HepG2 (cell line): ENCODE measurements around the gene CDCP2. TPM values are rescaled to one million over a fixed set of nuclear protein-coding genes. Genes with fewer than 3 reads are reported as not detected.

Source experiments
- HINFP ChIP-seq: sonication (generic); formaldehyde crosslinking; IDR thresholded peaks from 2 replicates; pipeline ENCODE4 v1.4.0; 2020; ENCODE audit warnings: low read depth, mild to moderate bottlenecking, missing genetic modification reagents
- MEIS2 ChIP-seq: sonication (generic); formaldehyde crosslinking; IDR thresholded peaks from 2 replicates; pipeline ENCODE4 v1.9.0; 2021; ENCODE audit warnings: mild to moderate bottlenecking, missing genetic modification reagents
- ZKSCAN8 ChIP-seq: IDR thresholded peaks from 2 replicates; pipeline ENCODE4 v1.6.1; 2016; ENCODE audit warnings: borderline replicate concordance, missing genetic modification reagents, missing compliant biosample characterization
- ZNF143 ChIP-seq: sonication (generic); formaldehyde crosslinking; IDR thresholded peaks from 2 replicates; pipeline ENCODE4 v1.4.0; 2020; ENCODE audit warnings: missing genetic modification reagents
- ZNF292 ChIP-seq: sonication (generic); formaldehyde crosslinking; IDR thresholded peaks from 2 replicates; pipeline ENCODE4 v1.8.1; 2022; ENCODE audit warnings: mild to moderate bottlenecking, low read depth, missing genetic modification reagents, borderline replicate concordance
- polyA plus RNA-seq, 8 experiments: library from polyadenylated mRNA; depleted of rRNA in 3 of 8; stranded (reverse) in 7 of 8; unstranded in 1 of 8; fragments of >200 nt; fragmentation: Illumina TruSeq in 4 of 8; extraction: Trizol in 4 of 8; gene quantifications; 2 replicates each; pipeline versions ENCODE4 v1.2.1 to v1.2.3, GENCODE V29; 2011 to 2016; ENCODE audit warnings: low read depth in 4 of 8, missing spikeins in 1 of 8, mixed read lengths in 1 of 8; ENCODE audit not compliant: insufficient read depth in 1 of 8
- total RNA-seq, 5 experiments: library from RNA; depleted of rRNA; stranded (reverse); fragments of >200 nt; fragmentation: Illumina TruSeq; extraction: Trizol; gene quantifications; 2 replicates each; pipeline ENCODE4 v1.2.3, GENCODE V29; 2016; ENCODE audit warnings: low read depth in 1 of 5
- TF ChIP-seq, protein P1 (sequence below): sonication (generic); formaldehyde crosslinking; IDR thresholded peaks from 2 replicates; pipeline ENCODE4 v1.5.0; 2020; ENCODE audit warnings: mild to moderate bottlenecking, missing genetic modification reagents, borderline replicate concordance
- TF ChIP-seq, protein P2 (sequence below): sonication (generic); formaldehyde crosslinking; IDR thresholded peaks from 2 replicates; pipeline ENCODE4 v1.4.0; 2020; ENCODE audit warnings: mild to moderate bottlenecking, missing genetic modification reagents

Gene CDCP2
- total and polyA plus RNA-seq, 2 of the 13 experiments (the other 11 are each of a cell fraction or from before 2014, with no cell fraction given), result not detected

DNA sequence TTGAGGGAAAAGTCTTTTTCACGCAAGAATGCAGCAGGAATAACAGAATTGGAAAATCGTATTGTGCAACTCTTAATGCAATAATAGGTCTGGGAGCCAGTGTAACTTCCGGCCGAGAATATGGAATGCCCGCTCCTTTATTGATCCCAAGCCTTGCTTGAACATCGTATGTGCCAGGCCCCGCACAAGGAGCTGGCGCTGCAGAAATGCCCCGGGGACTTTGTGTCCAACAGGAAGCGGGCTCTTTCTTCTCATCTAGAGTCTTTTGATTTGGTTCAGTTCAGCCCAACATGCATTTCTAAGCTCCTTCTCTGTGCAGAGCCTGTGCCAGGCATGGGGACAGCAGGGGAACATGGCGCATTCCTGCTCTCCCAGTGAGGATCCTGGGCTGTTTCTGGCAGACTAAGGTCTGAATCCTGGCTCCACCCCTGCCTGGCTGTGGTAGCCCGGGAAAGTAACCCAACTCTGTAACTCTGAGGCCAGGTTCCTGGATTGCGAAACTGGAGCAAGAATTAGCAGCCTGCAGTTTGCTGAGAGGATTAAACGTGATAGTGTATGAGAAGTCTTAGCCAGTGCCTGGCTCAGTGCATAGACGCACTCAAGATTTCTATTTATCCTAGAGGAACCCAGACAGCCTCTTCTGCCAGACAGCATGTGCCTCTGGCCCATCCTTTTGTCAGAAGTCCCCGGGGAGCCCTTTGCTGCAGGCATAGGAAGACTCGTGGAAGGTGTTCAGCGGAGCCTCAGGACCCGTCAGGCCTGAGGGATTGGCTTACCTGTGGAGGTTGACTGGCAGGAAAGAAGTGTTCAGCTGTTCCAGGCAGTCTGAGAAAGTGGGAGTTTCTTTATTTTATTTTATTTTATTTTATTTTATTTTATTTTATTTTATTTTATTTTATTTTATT, 987 bp upstream of the CDCP2 start (continued):
- TF ChIP-seq ZKSCAN8, result peak; percentile 100
- no peak for TF ChIP-seq MEIS2 (CRISPR knock-in tag)
- TF ChIP-seq HINFP, result no peak
- TF ChIP-seq, protein P1, sequence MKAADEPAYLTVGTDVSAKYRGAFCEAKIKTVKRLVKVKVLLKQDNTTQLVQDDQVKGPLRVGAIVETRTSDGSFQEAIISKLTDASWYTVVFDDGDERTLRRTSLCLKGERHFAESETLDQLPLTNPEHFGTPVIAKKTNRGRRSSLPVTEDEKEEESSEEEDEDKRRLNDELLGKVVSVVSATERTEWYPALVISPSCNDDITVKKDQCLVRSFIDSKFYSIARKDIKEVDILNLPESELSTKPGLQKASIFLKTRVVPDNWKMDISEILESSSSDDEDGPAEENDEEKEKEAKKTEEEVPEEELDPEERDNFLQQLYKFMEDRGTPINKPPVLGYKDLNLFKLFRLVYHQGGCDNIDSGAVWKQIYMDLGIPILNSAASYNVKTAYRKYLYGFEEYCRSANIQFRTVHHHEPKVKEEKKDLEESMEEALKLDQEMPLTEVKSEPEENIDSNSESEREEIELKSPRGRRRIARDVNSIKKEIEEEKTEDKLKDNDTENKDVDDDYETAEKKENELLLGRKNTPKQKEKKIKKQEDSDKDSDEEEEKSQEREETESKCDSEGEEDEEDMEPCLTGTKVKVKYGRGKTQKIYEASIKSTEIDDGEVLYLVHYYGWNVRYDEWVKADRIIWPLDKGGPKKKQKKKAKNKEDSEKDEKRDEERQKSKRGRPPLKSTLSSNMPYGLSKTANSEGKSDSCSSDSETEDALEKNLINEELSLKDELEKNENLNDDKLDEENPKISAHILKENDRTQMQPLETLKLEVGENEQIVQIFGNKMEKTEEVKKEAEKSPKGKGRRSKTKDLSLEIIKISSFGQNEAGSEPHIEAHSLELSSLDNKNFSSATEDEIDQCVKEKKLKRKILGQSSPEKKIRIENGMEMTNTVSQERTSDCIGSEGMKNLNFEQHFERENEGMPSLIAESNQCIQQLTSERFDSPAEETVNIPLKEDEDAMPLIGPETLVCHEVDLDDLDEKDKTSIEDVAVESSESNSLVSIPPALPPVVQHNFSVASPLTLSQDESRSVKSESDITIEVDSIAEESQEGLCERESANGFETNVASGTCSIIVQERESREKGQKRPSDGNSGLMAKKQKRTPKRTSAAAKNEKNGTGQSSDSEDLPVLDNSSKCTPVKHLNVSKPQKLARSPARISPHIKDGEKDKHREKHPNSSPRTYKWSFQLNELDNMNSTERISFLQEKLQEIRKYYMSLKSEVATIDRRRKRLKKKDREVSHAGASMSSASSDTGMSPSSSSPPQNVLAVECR, result peak; percentile 41; the same call in 1 of the 2 replicates
- peak; percentile 90; the same call in 1 of the 2 replicates for TF ChIP-seq ZNF292 (CRISPR knock-in tag)
- TF ChIP-seq, protein P2, sequence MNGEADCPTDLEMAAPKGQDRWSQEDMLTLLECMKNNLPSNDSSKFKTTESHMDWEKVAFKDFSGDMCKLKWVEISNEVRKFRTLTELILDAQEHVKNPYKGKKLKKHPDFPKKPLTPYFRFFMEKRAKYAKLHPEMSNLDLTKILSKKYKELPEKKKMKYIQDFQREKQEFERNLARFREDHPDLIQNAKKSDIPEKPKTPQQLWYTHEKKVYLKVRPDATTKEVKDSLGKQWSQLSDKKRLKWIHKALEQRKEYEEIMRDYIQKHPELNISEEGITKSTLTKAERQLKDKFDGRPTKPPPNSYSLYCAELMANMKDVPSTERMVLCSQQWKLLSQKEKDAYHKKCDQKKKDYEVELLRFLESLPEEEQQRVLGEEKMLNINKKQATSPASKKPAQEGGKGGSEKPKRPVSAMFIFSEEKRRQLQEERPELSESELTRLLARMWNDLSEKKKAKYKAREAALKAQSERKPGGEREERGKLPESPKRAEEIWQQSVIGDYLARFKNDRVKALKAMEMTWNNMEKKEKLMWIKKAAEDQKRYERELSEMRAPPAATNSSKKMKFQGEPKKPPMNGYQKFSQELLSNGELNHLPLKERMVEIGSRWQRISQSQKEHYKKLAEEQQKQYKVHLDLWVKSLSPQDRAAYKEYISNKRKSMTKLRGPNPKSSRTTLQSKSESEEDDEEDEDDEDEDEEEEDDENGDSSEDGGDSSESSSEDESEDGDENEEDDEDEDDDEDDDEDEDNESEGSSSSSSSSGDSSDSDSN (CRISPR knock-in tag), result peak; percentile 31; the same call in 1 of the 2 replicates
- TF ChIP-seq ZNF143 (CRISPR knock-in tag), result 0 out of 2 replicates have a peak, but pooled peaks have one; percentile 12
- TF ChIP-seq, all 625 proteins: peak for 27
